GM23338 (cell line): ENCODE data around the gene EIF4EBP3.

ENCODE experiments used
- CTCF ChIP-seq, 2 experiments: fragments of 200-600 bp in 1 of 2; sonication (generic) in 1 of 2; conservative IDR thresholded peaks; 2 replicates each; pipeline versions ENCODE4 v1.5.1 to v1.6.1; 2016 to 2017; ENCODE audit warnings: antibody characterized with exemption in 2 of 2, low read depth in 2 of 2, mild to moderate bottlenecking in 2 of 2, moderate library complexity in 1 of 2
- EZH2 ChIP-seq: fragments of 200-600 bp; sonication (generic); IDR thresholded peaks from one replicate; pipeline ENCODE4 v1.8.0; 2017; ENCODE audit warnings: antibody characterized with exemption, mild to moderate bottlenecking, low read depth; ENCODE audit not compliant: unreplicated experiment
- EZH2phosphoT487 ChIP-seq: fragments of 200-600 bp; sonication (generic); IDR thresholded peaks from one replicate; pipeline ENCODE4 v1.8.1; 2018; ENCODE audit warnings: antibody characterized with exemption; ENCODE audit not compliant: unreplicated experiment
- JUNB ChIP-seq: IDR thresholded peaks from one replicate; pipeline ENCODE4 v1.6.1; 2016; ENCODE audit warnings: antibody characterized with exemption; ENCODE audit not compliant: unreplicated experiment
- POLR2AphosphoS5 ChIP-seq: IDR thresholded peaks from 2 replicates; pipeline ENCODE4 v1.6.1; 2016; ENCODE audit warnings: antibody characterized with exemption, low read depth
- ZNF114 ChIP-seq: fragments of 250-450 bp; sonication (Bioruptor Pico); IDR thresholded peaks from 2 replicates; pipeline ENCODE4 v1.5.0; 2020; ENCODE audit warnings: mild to moderate bottlenecking, moderate library complexity
- TF ChIP-seq, protein P1 (sequence below): IDR thresholded peaks from one replicate; pipeline ENCODE4 v1.6.1; 2018; ENCODE audit warnings: antibody characterized with exemption; ENCODE audit not compliant: unreplicated experiment

- no peak for TF ChIP-seq CTCF (conservative IDR thresholded peaks at IDR 0.05; ENCODE audit: low read depth in 2 of 2)
- TF ChIP-seq POLR2AphosphoS5 = no peak
- TF ChIP-seq EZH2 = no peak
- TF ChIP-seq, protein P1, sequence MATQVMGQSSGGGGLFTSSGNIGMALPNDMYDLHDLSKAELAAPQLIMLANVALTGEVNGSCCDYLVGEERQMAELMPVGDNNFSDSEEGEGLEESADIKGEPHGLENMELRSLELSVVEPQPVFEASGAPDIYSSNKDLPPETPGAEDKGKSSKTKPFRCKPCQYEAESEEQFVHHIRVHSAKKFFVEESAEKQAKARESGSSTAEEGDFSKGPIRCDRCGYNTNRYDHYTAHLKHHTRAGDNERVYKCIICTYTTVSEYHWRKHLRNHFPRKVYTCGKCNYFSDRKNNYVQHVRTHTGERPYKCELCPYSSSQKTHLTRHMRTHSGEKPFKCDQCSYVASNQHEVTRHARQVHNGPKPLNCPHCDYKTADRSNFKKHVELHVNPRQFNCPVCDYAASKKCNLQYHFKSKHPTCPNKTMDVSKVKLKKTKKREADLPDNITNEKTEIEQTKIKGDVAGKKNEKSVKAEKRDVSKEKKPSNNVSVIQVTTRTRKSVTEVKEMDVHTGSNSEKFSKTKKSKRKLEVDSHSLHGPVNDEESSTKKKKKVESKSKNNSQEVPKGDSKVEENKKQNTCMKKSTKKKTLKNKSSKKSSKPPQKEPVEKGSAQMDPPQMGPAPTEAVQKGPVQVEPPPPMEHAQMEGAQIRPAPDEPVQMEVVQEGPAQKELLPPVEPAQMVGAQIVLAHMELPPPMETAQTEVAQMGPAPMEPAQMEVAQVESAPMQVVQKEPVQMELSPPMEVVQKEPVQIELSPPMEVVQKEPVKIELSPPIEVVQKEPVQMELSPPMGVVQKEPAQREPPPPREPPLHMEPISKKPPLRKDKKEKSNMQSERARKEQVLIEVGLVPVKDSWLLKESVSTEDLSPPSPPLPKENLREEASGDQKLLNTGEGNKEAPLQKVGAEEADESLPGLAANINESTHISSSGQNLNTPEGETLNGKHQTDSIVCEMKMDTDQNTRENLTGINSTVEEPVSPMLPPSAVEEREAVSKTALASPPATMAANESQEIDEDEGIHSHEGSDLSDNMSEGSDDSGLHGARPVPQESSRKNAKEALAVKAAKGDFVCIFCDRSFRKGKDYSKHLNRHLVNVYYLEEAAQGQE = no peak
- no peak for TF ChIP-seq EZH2phosphoT487
- TF ChIP-seq JUNB = no peak
- no peak for TF ChIP-seq ZNF114
Observed at GRCh38 chr5:140497897-140498296, 49.6 kb upstream of the EIF4EBP3 start.
